Tibial nerve (tissue), 4 donors: ENCODE data around the gene ZFR.

Experiments used
- CTCF ChIP-seq, 5 experiments: fragments of 200-600 bp in 3 of 5; fragments of 450-650 bp in 2 of 5; sonication (generic) in 3 of 5; IDR thresholded peaks; one replicate each; pipeline ENCODE4 v1.5.1; 2016 to 2019; ENCODE audit warnings: antibody characterized with exemption in 5 of 5, mild to moderate bottlenecking in 3 of 5, moderate library complexity in 2 of 5
- EP300 ChIP-seq, 2 donors: sonication (generic); formaldehyde crosslinking; IDR thresholded peaks; one replicate each; pipeline ENCODE4 v1.6.1; 2017; ENCODE audit warnings: antibody characterized with exemption in 2 of 2, mild to moderate bottlenecking in 1 of 2
- POLR2A ChIP-seq, 2 donors: fragments of 450-650 bp; IDR thresholded peaks; one replicate each; pipeline ENCODE4 v1.6.1; 2017; ENCODE audit warnings: antibody characterized with exemption in 2 of 2, mild to moderate bottlenecking in 2 of 2, moderate library complexity in 2 of 2

GRCh38 chr5:32390819-32391591 lies 53.5 kb downstream of the ZFR start:
- no peak for TF ChIP-seq CTCF (IDR thresholded peaks at IDR 0.05)
- no peak for TF ChIP-seq POLR2A (IDR thresholded peaks at IDR 0.05)
- no peak for TF ChIP-seq EP300 (IDR thresholded peaks at IDR 0.05)
